ENCODE measurements around the gene CHRM2.

DNA sequence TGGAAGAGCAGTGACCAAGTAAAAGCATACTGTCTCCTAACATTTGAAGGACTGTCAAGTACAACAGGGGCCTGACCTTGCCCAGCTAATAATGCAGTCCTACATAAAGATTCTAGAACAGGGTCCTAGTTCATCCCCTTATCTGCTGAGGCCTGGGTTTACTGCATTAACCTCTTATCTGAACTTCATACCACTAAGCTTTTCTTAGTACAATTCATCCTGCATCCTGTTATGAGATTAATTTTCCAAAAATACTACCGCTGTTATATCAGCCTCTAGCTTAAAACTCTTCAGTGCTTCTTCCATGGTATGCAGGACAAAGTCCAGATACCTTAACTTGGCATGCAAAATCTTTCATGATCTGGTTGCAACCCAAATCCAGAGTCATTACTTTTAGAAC, 72.5 kb downstream of the CHRM2 start:
- no peak for TF ChIP-seq CTCF (conservative IDR thresholded peaks at IDR 0.05)
- no peak for TF ChIP-seq EZH2 (IDR thresholded peaks at IDR 0.05; ENCODE audit: low read depth)

Data from PC-9 (cell line).